ENCODE data around the gene ADGRG1.

The ADGRG1 gene

GRCh38 chr16:57611706-57612105 is 16.7 kb upstream of the ADGRG1 start:
- no peak overlapping the region for H3K27ac ChIP-seq (ENCODE audit: low read length)
- peak overlapping the region; percentile 26; the same call in 1 of the 2 replicates for H2AFZ ChIP-seq (ENCODE audit: low read depth, low read length)
- no peaks in the 10 kb centered on the region for H3K79me2 ChIP-seq (ENCODE audit: insufficient read depth, low read length)
- H3K4me1 ChIP-seq (ENCODE audit: insufficient read depth, low read length) = no peaks in the 10 kb centered on the region
- H3K4me3 ChIP-seq (ENCODE audit: low read depth in 1 of 2, low read length in 2 of 2) = no peak overlapping the region
- DNase-seq (no peak), ATAC-seq (ENCODE audit: insufficient read depth, low read depth) (no peak)
- no peak overlapping the region for H3K9ac ChIP-seq (ENCODE audit: low read depth, low read length)
- no peaks in the 10 kb centered on the region for H3K9me3 ChIP-seq (ENCODE audit: insufficient read depth, low read length, severe bottlenecking)
- H3K27me3 ChIP-seq (ENCODE audit: insufficient read depth, low read length, poor library complexity) = no peaks in the 10 kb centered on the region
- no peaks in the 10 kb centered on the region for H4K20me1 ChIP-seq (ENCODE audit: insufficient read depth, low read length)
- H3K36me3 ChIP-seq (ENCODE audit: insufficient read depth, low read length) = no peaks in the 10 kb centered on the region
- TF ChIP-seq, protein P1, sequence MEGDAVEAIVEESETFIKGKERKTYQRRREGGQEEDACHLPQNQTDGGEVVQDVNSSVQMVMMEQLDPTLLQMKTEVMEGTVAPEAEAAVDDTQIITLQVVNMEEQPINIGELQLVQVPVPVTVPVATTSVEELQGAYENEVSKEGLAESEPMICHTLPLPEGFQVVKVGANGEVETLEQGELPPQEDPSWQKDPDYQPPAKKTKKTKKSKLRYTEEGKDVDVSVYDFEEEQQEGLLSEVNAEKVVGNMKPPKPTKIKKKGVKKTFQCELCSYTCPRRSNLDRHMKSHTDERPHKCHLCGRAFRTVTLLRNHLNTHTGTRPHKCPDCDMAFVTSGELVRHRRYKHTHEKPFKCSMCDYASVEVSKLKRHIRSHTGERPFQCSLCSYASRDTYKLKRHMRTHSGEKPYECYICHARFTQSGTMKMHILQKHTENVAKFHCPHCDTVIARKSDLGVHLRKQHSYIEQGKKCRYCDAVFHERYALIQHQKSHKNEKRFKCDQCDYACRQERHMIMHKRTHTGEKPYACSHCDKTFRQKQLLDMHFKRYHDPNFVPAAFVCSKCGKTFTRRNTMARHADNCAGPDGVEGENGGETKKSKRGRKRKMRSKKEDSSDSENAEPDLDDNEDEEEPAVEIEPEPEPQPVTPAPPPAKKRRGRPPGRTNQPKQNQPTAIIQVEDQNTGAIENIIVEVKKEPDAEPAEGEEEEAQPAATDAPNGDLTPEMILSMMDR (IDR thresholded peaks at IDR 0.05; ENCODE audit: borderline replicate concordance, extremely low read depth, low read length, poor library complexity, severe bottlenecking) = no peak
- no peak for TF ChIP-seq EZH2 (IDR thresholded peaks at IDR 0.05; ENCODE audit: borderline replicate concordance, low read depth, low read length, severe bottlenecking)
- no peak overlapping the region for H3K4me2 ChIP-seq (ENCODE audit: insufficient read depth, low read length)

GRCh38 chr16:57612494-57612893 is 15.9 kb upstream of the ADGRG1 start:
- Histone ChIP-seq H3K9me3 (ENCODE audit: insufficient read depth, low read length, severe bottlenecking) (no peaks in the 10 kb centered on the region), H3K4me2 (ENCODE audit: insufficient read depth, low read length) (no peak overlapping the region), H3K4me1 (ENCODE audit: insufficient read depth, low read length) (no peaks in the 10 kb centered on the region), H3K27ac (ENCODE audit: low read length) (no peak overlapping the region), H2AFZ (ENCODE audit: low read depth, low read length) (no peak overlapping the region), H4K20me1 (ENCODE audit: insufficient read depth, low read length) (no peaks in the 10 kb centered on the region), H3K27me3 (ENCODE audit: insufficient read depth, low read length, poor library complexity) (no peaks in the 10 kb centered on the region), H3K9ac (ENCODE audit: low read depth, low read length) (no peak overlapping the region), H3K4me3 (ENCODE audit: low read depth in 1 of 2, low read length in 2 of 2) (no peak overlapping the region), H3K79me2 (ENCODE audit: insufficient read depth, low read length) (no peaks in the 10 kb centered on the region), H3K36me3 (ENCODE audit: insufficient read depth, low read length) (no peaks in the 10 kb centered on the region)
- ATAC-seq (ENCODE audit: insufficient read depth, low read depth) (no peak), DNase-seq (no peak)
- TF ChIP-seq EZH2 (IDR thresholded peaks at IDR 0.05; ENCODE audit: borderline replicate concordance, low read depth, low read length, severe bottlenecking) = no peak
- TF ChIP-seq, protein P1 (IDR thresholded peaks at IDR 0.05; ENCODE audit: borderline replicate concordance, extremely low read depth, low read length, poor library complexity, severe bottlenecking) = no peak

DNA sequence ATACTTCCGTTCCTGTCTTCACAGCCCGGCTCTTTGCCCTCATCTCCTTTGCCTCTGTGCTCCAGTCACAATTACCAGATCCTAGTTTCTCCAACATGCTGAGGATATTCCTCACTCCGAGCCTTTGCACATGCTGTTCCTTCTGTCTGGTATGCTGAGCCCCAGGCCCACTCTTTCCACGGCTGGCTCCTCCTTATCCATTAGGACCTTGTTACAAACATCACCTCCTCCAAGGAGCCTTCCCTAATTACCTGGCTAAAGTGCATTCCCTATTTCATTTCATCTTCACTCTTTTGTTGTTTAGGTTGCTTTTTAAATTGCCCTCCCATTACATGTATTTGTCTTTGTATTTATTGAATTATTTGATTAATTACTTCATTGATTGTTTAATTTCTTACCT is 14.9 kb upstream of the ADGRG1 start:
- Histone ChIP-seq H3K9me3 (ENCODE audit: insufficient read depth, low read length, severe bottlenecking) (no peaks in the 10 kb centered on the region), H3K4me3 (ENCODE audit: low read depth in 1 of 2, low read length in 2 of 2) (no peak overlapping the region), H3K36me3 (ENCODE audit: insufficient read depth, low read length) (no peaks in the 10 kb centered on the region), H3K4me1 (ENCODE audit: insufficient read depth, low read length) (no peaks in the 10 kb centered on the region), H3K27ac (ENCODE audit: low read length) (no peak overlapping the region), H3K27me3 (ENCODE audit: insufficient read depth, low read length, poor library complexity) (no peaks in the 10 kb centered on the region), H4K20me1 (ENCODE audit: insufficient read depth, low read length) (no peaks in the 10 kb centered on the region), H3K4me2 (ENCODE audit: insufficient read depth, low read length) (no peak overlapping the region), H2AFZ (ENCODE audit: low read depth, low read length) (no peak overlapping the region), H3K9ac (ENCODE audit: low read depth, low read length) (no peak overlapping the region), H3K79me2 (ENCODE audit: insufficient read depth, low read length) (no peaks in the 10 kb centered on the region)
- no peak for TF ChIP-seq EZH2 (IDR thresholded peaks at IDR 0.05; ENCODE audit: borderline replicate concordance, low read depth, low read length, severe bottlenecking)
- TF ChIP-seq, protein P1 (IDR thresholded peaks at IDR 0.05; ENCODE audit: borderline replicate concordance, extremely low read depth, low read length, poor library complexity, severe bottlenecking) = no peak
- ATAC-seq (ENCODE audit: insufficient read depth, low read depth) = no peak
- no peak for DNase-seq

- no peaks in the 10 kb centered on the region for H4K20me1 ChIP-seq (ENCODE audit: insufficient read depth, low read length)
- no peaks in the 10 kb centered on the region for H3K9me3 ChIP-seq (ENCODE audit: insufficient read depth, low read length, severe bottlenecking)
- H3K4me1 ChIP-seq (ENCODE audit: insufficient read depth, low read length) = no peaks in the 10 kb centered on the region
- no peak overlapping the region for H3K27ac ChIP-seq (ENCODE audit: low read length)
- H3K27me3 ChIP-seq (ENCODE audit: insufficient read depth, low read length, poor library complexity) = no peaks in the 10 kb centered on the region
- no peaks in the 10 kb centered on the region for H3K36me3 ChIP-seq (ENCODE audit: insufficient read depth, low read length)
- H3K4me3 ChIP-seq (ENCODE audit: low read depth in 1 of 2, low read length in 2 of 2) = no peak overlapping the region
- ATAC-seq (ENCODE audit: insufficient read depth, low read depth) = peak; percentile 34; the same call in 1 of the 3 replicates
- H3K79me2 ChIP-seq (ENCODE audit: insufficient read depth, low read length) = no peaks in the 10 kb centered on the region
- no peak overlapping the region for H3K9ac ChIP-seq (ENCODE audit: low read depth, low read length)
- DNase-seq = no peak
- TF ChIP-seq, protein P1 (IDR thresholded peaks at IDR 0.05; ENCODE audit: borderline replicate concordance, extremely low read depth, low read length, poor library complexity, severe bottlenecking) = no peak
- TF ChIP-seq EZH2 (IDR thresholded peaks at IDR 0.05; ENCODE audit: borderline replicate concordance, low read depth, low read length, severe bottlenecking) = no peak
- no peak overlapping the region for H3K4me2 ChIP-seq (ENCODE audit: insufficient read depth, low read length)
- no peak overlapping the region for H2AFZ ChIP-seq (ENCODE audit: low read depth, low read length)
These were observed 13.9 kb upstream of the ADGRG1 start for GRCh38 chr16:57614536-57614935.

All from DND-41 (cell line).